H1 (cell line): ENCODE measurements around the gene HEXIM1. TPM values are rescaled to one million over a fixed set of nuclear protein-coding genes. Genes with fewer than 3 reads are reported as not detected.

Experiments
- CTCF ChIA-PET: fragments of 300-600 bp; sonication (Branson Sonifier 250); formaldehyde crosslinking; loops from one replicate; lab custom pipeline; 2021; ENCODE audit not compliant: partially characterized antibody; lab: Charles Lee
- POLR2A ChIA-PET: fragments of 300-600 bp; sonication (Branson Sonifier 250); formaldehyde crosslinking; loops from one replicate; lab custom pipeline; 2021; ENCODE audit warnings: inconsistent platforms; ENCODE audit not compliant: partially characterized antibody; lab: Charles Lee
- DNase-seq, 2 experiments: peaks; one replicate each; pipeline versions ENCODE4 v3.0.0 to v3.0.0-alpha.2; 2010 to 2022; ENCODE audit warnings: low spot score in 2 of 2, low read depth in 1 of 2, mixed read lengths in 1 of 2
- FAIRE-seq: peaks from 2 replicates; lab custom pipeline; 2011; peaks lifted over from hg19 to GRCh38; lab: Jason Lieb, UNC
- H2AFZ ChIP-seq: 2 replicates; pipeline ENCODE4 v1.8.1; 2012; ENCODE audit warnings: low read length, inconsistent platforms
- H2AK5ac ChIP-seq: 2 replicates; pipeline ENCODE4 v1.6.1; 2013; ENCODE audit warnings: low read depth, low read length
- H2BK120ac ChIP-seq: replicated peaks from 2 replicates; pipeline ENCODE3; 2013; ENCODE audit warnings: low read depth, low read length, inconsistent platforms
- H2BK12ac ChIP-seq: 2 replicates; pipeline ENCODE4 v1.6.1; 2013; ENCODE audit warnings: low read depth, low read length
- H2BK15ac ChIP-seq: 2 replicates; pipeline ENCODE4 v1.6.1; 2013; ENCODE audit warnings: low read length
- H2BK20ac ChIP-seq: 2 replicates; pipeline ENCODE4 v1.6.1; 2013; ENCODE audit warnings: low read length
- H2BK5ac ChIP-seq: 2 replicates; pipeline ENCODE4 v1.6.1; 2013; ENCODE audit warnings: low read depth, low read length
- H3K14ac ChIP-seq: 2 replicates; pipeline ENCODE4 v1.6.1; 2013; ENCODE audit warnings: inconsistent platforms; ENCODE audit not compliant: insufficient read length
- H3K18ac ChIP-seq: 2 replicates; pipeline ENCODE4 v1.6.1; 2013; ENCODE audit warnings: low read length; ENCODE audit errors: extremely low read depth
- H3K23ac ChIP-seq: 2 replicates; pipeline ENCODE4 v1.6.1; 2013; ENCODE audit warnings: inconsistent platforms; ENCODE audit not compliant: insufficient read length
- H3K23me2 ChIP-seq: 2 replicates; pipeline ENCODE4 v1.6.1; 2013; ENCODE audit warnings: low read depth, low read length
- H3K27ac ChIP-seq: 2 replicates; pipeline ENCODE4 v1.6.1; 2011; ENCODE audit warnings: low read depth, low read length, inconsistent platforms
- H3K27me3 ChIP-seq, 4 experiments: replicated peaks in 1 of 4; 1 replicate in 1 of 4; 2 replicates in 3 of 4; pipeline versions ENCODE4 v1.6.1 to v1.8.1; 2011 to 2013; ENCODE audit warnings: low read length in 3 of 4, mild to moderate bottlenecking in 3 of 4, inconsistent platforms in 2 of 4, mixed read lengths in 2 of 4, moderate library complexity in 1 of 4; ENCODE audit not compliant: control insufficient read depth in 3 of 4, insufficient read depth in 3 of 4; ENCODE audit errors: extremely low read depth in 1 of 4
- H3K36me3 ChIP-seq, 4 experiments: 2 replicates each; pipeline versions ENCODE4 v1.6.1 to v1.8.1; 2011 to 2013; ENCODE audit warnings: mild to moderate bottlenecking in 4 of 4, low read length in 3 of 4, moderate library complexity in 2 of 4, control low read depth in 1 of 4, inconsistent platforms in 1 of 4; ENCODE audit not compliant: insufficient read depth in 4 of 4, control insufficient read depth in 2 of 4
- H3K4ac ChIP-seq: replicated peaks from 2 replicates; pipeline ENCODE3; 2013; ENCODE audit warnings: low read length, low read depth, mixed read lengths, inconsistent platforms; ENCODE audit not compliant: insufficient read length
- H3K4me1 ChIP-seq, 4 experiments: replicated peaks in 1 of 4; 1 replicate in 1 of 4; 2 replicates in 3 of 4; pipeline versions ENCODE4 v1.6.1 to v1.8.1; 2011 to 2013; ENCODE audit warnings: low read length in 3 of 4, inconsistent platforms in 2 of 4, mixed read lengths in 1 of 4; ENCODE audit not compliant: insufficient read depth in 4 of 4, control insufficient read depth in 3 of 4
- H3K4me2 ChIP-seq, 2 experiments: 2 replicates each; pipeline versions ENCODE4 v1.6.1 to v1.8.1; 2011 to 2013; ENCODE audit warnings: low read depth in 2 of 2, low read length in 2 of 2, control low read depth in 1 of 2, inconsistent platforms in 1 of 2, mild to moderate bottlenecking in 1 of 2; ENCODE audit not compliant: insufficient read depth in 1 of 2
- H3K4me3 ChIP-seq, 4 experiments: fragments of 200-600, 300-600 bp in 1 of 4; sonication (generic), shearing (Covaris generic), sonication (Bioruptor Twin) in 1 of 4; 2 replicates each; pipeline versions ENCODE4 v1.5.1 to v1.8.1; 2011 to 2016; ENCODE audit warnings: low read length in 4 of 4, low read depth in 3 of 4, control low read depth in 2 of 4, inconsistent platforms in 2 of 4, mild to moderate bottlenecking in 2 of 4, mixed read lengths in 1 of 4, moderate library complexity in 1 of 4; ENCODE audit not compliant: insufficient read depth in 2 of 4; ENCODE audit errors: extremely low read depth in 1 of 4
- H3K56ac ChIP-seq: replicated peaks from 2 replicates; pipeline ENCODE3; 2013; ENCODE audit warnings: low read depth, mild to moderate bottlenecking, mixed read lengths, low read length, inconsistent platforms; ENCODE audit not compliant: insufficient read length
- H3K79me1 ChIP-seq: 2 replicates; pipeline ENCODE4 v1.6.1; 2013; ENCODE audit warnings: low read depth, low read length, control low read depth
- H3K79me2 ChIP-seq, 2 experiments: 2 replicates each; pipeline versions ENCODE4 v1.6.1 to v1.8.1; 2012 to 2013; ENCODE audit warnings: low read length in 2 of 2, mild to moderate bottlenecking in 2 of 2, inconsistent platforms in 1 of 2; ENCODE audit not compliant: insufficient read depth in 2 of 2, control insufficient read depth in 1 of 2
- H3K9ac ChIP-seq, 4 experiments: replicated peaks in 1 of 4; 1 replicate in 1 of 4; 2 replicates in 3 of 4; pipeline versions ENCODE4 v1.6.1 to v1.8.1; 2011 to 2013; ENCODE audit warnings: low read depth in 3 of 4, low read length in 3 of 4, control low read depth in 2 of 4, mild to moderate bottlenecking in 2 of 4, moderate library complexity in 2 of 4, inconsistent platforms in 1 of 4; ENCODE audit errors: extremely low read depth in 1 of 4
- H3K9me3 ChIP-seq, 2 experiments: 2 replicates each; pipeline versions ENCODE4 v1.6.1 to v1.8.1; 2012 to 2013; ENCODE audit warnings: mild to moderate bottlenecking in 2 of 2, moderate library complexity in 2 of 2, control low read depth in 1 of 2, inconsistent platforms in 1 of 2, low read depth in 1 of 2, low read length in 1 of 2, mixed read lengths in 1 of 2; ENCODE audit not compliant: insufficient read depth in 2 of 2
- H4K20me1 ChIP-seq, 2 experiments: replicated peaks in 1 of 2; 2 replicates each; pipeline versions ENCODE3 to v1.8.1; 2011 to 2013; ENCODE audit warnings: inconsistent platforms in 2 of 2, low read length in 2 of 2, mild to moderate bottlenecking in 1 of 2; ENCODE audit not compliant: insufficient read depth in 2 of 2, control insufficient read depth in 1 of 2
- H4K5ac ChIP-seq: 2 replicates; pipeline ENCODE4 v1.6.1; 2013; ENCODE audit warnings: low read length, low read depth, mixed read lengths, inconsistent platforms; ENCODE audit not compliant: insufficient read length
- H4K8ac ChIP-seq: 2 replicates; pipeline ENCODE4 v1.8.0; 2013; ENCODE audit warnings: mild to moderate bottlenecking, moderate library complexity, low read length, inconsistent platforms; ENCODE audit not compliant: insufficient read depth; ENCODE audit errors: extremely low read depth
- H4K91ac ChIP-seq: replicated peaks from 2 replicates; pipeline ENCODE3; 2013; ENCODE audit warnings: low read length, mixed read lengths, inconsistent platforms; ENCODE audit not compliant: insufficient read length
- CBX5 ChIP-seq: fragments of 300-800, 300-1000 bp; sonication (generic); IDR thresholded peaks from 2 replicates; pipeline ENCODE4 v1.7.1; 2016; ENCODE audit warnings: antibody characterized with exemption, low read length, low read depth
- POLR2AphosphoS5 ChIP-seq: IDR thresholded peaks from 2 replicates; pipeline ENCODE4 v1.6.1; 2011; ENCODE audit warnings: low read depth, low read length
- SAP30 ChIP-seq: fragments of 300-600 bp; sonication (generic); IDR thresholded peaks from 2 replicates; pipeline ENCODE4 v1.7.1; 2012; ENCODE audit warnings: low read length, moderate library complexity, mild to moderate bottlenecking, inconsistent platforms; ENCODE audit not compliant: insufficient read depth, insufficient replicate concordance
- SUZ12 ChIP-seq: fragments of 200-600 bp; sonication (generic); IDR thresholded peaks from 2 replicates; pipeline ENCODE4 v1.6.1; 2012; ENCODE audit warnings: mild to moderate bottlenecking, inconsistent platforms, low read length, moderate library complexity, mixed read lengths
- WGBS, 2 experiments: shearing (Covaris generic) in 1 of 2; methylation state at CpG; one replicate each; pipeline versions ENCODE4 v1.1.6 to v1.1.7; 2013 to 2015; ENCODE audit warnings: low lambda C conversion rate in 2 of 2, mixed read lengths in 2 of 2, inconsistent platforms in 1 of 2, low coverage in 1 of 2, missing lambda C conversion rate in 1 of 2; ENCODE audit not compliant: insufficient replicate concordance in 2 of 2, insufficient coverage in 1 of 2, insufficient read length in 1 of 2; ENCODE audit errors: extremely low coverage in 1 of 2, missing lambda C conversion rate in 1 of 2; 5-methylcytosine and 5-hydroxymethylcytosine counted together
- polyA plus RNA-seq, 7 experiments: library from polyadenylated mRNA; depleted of rRNA in 3 of 7; stranded (reverse) in 5 of 7; unstranded in 2 of 7; fragments of >200 nt in 5 of 7; fragments of 200-250 nt in 2 of 7; gene quantifications; 1 replicate in 5 of 7; 2 replicates in 1 of 7; 4 replicates in 1 of 7; pipeline versions ENCODE4 v1.2.1 to v1.2.3, GENCODE V29; 2011 to 2013; ENCODE audit warnings: missing spikeins in 2 of 7, mixed read lengths in 2 of 7
- total RNA-seq: library from RNA; stranded (reverse); fragmentation: NEBNext Ultra II Directional; extraction: Animal tissue kit (Norgen Biotek cat#: 25700); gene quantifications from 2 replicates; pipeline ENCODE4 v1.2.1, GENCODE V29; 2021

Gene HEXIM1
- total and polyA plus RNA-seq, 2 of the 8 experiments (the other 6 are each of a cell fraction or from before 2014, with no cell fraction given) = 9.1 to 38.3 TPM

GRCh38 chr17:45146166-45146565 is 2.1 kb upstream of the HEXIM1 start:
- Histone ChIP-seq H3K4me1 (peaks cover 3 to 23% (median 19%) of the 10 kb centered on the region in 4 experiments), H3K4ac (no peak overlapping the region), H3K79me1 (peaks cover 3% of the 10 kb centered on the region; the same call in 1 of the 2 replicates), H2BK12ac (peak overlapping the region; percentile 60; the same call in 1 of the 2 replicates), H4K8ac (no peak overlapping the region), H2BK20ac (no peak overlapping the region), H3K14ac (no peak overlapping the region), H3K27me3 (no peaks in the 10 kb centered on the region), H4K5ac (no peak overlapping the region), H2AFZ (no peak overlapping the region), H3K79me2 (peaks cover 0 to 18% of the 10 kb centered on the region in 2 experiments; a peak in 2 of 4 replicates), H3K23me2 (peaks cover 22% of the 10 kb centered on the region), H3K9ac (no peak overlapping the region), H2BK15ac (peak overlapping the region; percentile 72; the same call in 1 of the 2 replicates), H3K4me3 (0 out of 8 replicates have a peak overlapping the region, but pooled peaks of 1 of the 4 experiments have one; percentile 93), H3K27ac (no peak overlapping the region), H3K56ac (no peak overlapping the region), H4K20me1 (peaks cover 0 to 6% of the 10 kb centered on the region in 2 experiments), H2BK5ac (no peak overlapping the region; the same call in 1 of the 2 replicates), H3K23ac (no peak overlapping the region), H3K4me2 (peak overlapping the region; percentile 68 to 70; a peak in 1 of 4 replicates), H3K18ac (no peak overlapping the region), H2AK5ac (peak overlapping the region; percentile 69; the same call in 1 of the 2 replicates), H2BK120ac (no peak overlapping the region), H3K9me3 (no peaks in the 10 kb centered on the region), H4K91ac (peak overlapping the region; percentile 32), H3K36me3 (no peaks in the 10 kb centered on the region)
- ChIA-PET POLR2A (interaction anchor here (0.9 to 20.3 kb wide), 4 partner anchors 14 to 255 kb away, joined by 3 to 1076 read pairs (median 192); partner anchors contain the start of genes ACBD4, HEXIM2 and PLCD3), CTCF (interaction anchor here (0.5 to 9.4 kb wide), 5 partner anchors 9 to 52 kb away, joined by 3 to 187 read pairs (median 3); partner anchors contain the start of genes ACBD4 and HEXIM2)
- WGBS, 2 experiments = 87% methylated on average over 10 of the region's 10 CpGs; no CpG with 5 or more reads in 1 of the 2 experiments
- no peak for FAIRE-seq
- no peak for TF ChIP-seq SAP30
- TF ChIP-seq CBX5 = no peak
- TF ChIP-seq SUZ12 = no peak
- TF ChIP-seq POLR2AphosphoS5 = peak; percentile 19; the same call in 1 of the 2 replicates
- no peak for DNase-seq
